CD4-positive, alpha-beta T cell treated with Interleukin-17A for 1 hour (primary cell): ENCODE data around the gene KCNK13.
"Not testable (repeated sequence)": the region's sequence is repeated elsewhere in the genome, so short reads cannot be mapped to it uniquely, and the experiment has no call there.

Source experiments
- DNase-seq: peaks from one replicate; pipeline ENCODE4 v3.0.0-alpha.2; 2020

The KCNK13 gene

DNA sequence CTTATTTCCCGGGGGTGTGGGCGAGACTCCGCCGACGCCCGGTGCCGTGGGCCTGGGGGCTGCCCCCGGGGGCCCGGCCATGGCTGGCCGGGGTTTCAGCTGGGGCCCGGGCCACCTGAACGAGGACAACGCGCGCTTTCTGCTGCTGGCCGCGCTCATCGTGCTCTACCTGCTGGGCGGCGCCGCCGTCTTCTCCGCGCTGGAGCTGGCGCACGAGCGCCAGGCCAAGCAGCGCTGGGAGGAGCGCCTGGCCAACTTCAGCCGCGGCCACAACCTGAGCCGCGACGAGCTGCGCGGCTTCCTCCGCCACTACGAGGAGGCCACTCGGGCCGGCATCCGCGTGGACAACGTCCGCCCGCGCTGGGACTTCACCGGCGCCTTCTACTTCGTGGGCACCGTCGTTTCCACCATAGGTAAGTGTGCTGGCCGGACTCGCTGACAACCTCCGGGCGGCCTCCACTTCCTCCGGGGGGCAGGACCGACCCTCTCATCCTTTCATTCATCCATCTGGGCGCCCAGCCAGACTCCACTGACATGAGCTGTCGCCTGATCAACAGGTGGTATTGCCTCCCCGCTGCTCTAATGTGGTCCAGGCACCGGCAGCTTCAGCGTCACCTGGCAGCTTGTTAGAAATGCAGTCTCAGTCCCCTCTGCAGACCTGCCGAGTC is 467 bp downstream of the KCNK13 start:
- DNase-seq: no peak

DNA sequence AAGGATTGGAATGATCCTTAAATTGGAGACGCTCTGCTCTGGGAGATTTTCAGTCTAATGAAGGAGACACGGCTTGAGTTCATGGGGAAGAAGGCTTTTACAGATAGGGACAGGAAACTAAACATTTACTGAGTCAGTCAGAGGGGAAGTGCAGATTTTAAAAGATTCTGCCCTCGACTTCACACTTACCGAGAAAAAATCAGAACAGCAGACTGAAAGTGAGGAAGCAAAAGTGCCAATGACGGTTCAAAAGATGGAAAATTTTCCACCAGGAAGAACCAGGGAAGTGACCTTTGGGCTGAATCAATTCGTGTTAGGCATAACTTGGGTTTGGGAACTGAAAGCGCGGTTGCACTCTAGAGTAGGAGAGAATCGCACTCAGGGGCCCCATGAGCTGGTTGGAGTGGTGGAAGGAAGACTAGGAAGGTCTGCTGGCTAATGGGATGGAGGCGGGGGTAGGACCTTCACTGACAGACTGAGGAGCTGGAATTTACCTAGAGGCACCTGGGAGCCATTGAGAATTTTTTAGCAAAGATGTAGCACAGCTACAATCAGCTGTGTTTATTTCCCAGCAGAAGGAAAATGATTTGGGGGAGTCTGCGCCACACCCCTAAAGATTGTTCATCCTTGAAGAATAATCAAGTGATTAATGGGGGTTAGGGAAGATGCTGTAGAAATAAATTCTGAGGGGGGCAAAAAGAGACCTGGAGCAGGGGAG is 1.2 kb downstream of the KCNK13 start:
- DNase-seq: no peak

DNA sequence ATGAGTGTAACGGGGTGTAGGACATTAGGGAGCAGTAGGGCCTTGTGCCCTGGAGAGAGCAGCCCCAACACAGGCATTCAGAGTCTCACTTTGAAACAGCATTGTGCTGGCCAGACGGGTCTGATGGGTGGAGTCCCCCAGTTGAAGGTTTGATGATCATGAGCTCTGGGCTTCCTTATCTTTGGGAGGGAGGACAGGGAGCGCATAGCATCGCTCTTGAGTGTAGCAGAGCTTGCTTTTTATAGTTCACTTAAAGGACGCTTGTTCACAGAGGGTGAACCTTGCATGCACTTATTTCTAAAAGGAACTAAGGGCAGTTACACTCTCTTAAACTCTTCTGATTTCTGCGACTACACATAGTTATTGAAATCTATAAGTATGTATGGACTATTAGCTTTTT is 10.6 kb downstream of the KCNK13 start:
- DNase-seq: no peak

GRCh38 chr14:90079576-90079975 is 17.8 kb downstream of the KCNK13 start:
- no peak for DNase-seq

GRCh38 chr14:90087433-90087832 is 25.6 kb downstream of the KCNK13 start:
- DNase-seq: peak; percentile 33

DNA sequence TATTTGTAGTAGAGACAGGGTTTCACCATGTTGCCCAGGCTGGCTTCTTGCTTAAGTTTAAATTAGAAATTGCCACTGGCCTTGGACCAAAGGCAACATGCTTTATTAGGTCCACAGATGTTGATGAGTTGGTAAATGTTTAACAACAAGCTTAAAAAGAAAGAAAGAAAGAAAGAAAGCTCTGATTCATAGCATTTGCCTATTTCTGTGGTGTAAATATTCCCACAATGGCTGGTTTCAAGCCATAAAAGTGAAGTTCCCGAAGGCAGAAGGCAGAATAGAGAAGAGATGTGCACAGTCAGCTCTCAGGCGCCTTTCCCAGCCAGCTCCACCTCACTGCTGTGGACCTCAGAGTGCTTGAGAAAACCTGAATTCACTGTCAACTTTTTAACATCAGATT is 26.4 kb downstream of the KCNK13 start:
- DNase-seq: no peak

GRCh38 chr14:90089486-90089885 is 27.7 kb downstream of the KCNK13 start:
- not testable (repeated sequence) for DNase-seq

DNA sequence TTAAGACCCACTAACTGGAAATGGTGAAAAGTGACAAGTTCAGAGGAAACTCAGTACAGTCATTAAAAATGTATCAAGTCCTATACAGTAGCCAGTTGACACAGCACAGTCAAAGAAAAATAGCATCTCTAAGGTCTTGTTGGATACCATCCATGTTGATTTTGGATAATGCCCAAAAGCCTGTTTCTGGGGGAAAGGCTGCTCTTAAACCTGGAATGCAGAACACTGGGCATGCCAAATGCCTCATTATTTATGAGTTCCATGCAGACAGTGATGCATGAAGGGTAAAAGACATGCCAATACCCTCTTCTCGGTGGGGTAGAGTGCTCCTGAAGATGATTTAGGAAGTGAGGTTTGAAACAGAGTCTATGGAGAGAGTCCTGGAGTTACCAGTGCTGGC is 29.6 kb downstream of the KCNK13 start:
- DNase-seq: no peak

DNA sequence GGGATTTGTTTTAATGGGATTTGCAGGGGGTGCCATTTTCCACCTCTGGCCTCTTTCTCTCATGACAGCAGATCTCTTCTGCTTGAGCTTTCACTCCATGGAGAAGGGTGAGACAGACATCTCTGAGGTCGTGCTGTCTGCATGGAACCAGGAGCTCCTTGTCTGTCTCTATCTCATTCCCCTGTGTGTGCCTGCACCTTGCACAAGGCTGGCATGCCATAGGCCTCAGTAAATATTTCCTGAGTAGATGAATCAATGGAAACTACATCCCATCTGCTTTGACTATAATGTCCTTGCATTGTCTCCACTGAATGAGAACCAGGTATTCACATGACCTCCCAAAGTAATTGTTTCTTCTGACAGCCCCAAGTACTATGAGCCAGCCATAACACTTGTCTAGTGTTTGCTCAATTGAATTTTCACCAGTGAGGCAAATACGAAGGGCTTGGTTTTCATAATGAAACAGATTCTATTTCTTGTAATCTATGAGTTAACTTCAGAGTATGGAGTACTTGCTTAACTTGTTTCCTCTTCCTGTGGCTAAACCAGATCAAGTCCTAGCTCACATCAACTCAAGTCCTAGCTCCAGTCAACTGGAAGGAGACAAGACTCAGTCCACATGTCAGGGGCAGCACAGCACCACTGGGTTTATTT is 32.3 kb downstream of the KCNK13 start:
- DNase-seq: no peak

DNA sequence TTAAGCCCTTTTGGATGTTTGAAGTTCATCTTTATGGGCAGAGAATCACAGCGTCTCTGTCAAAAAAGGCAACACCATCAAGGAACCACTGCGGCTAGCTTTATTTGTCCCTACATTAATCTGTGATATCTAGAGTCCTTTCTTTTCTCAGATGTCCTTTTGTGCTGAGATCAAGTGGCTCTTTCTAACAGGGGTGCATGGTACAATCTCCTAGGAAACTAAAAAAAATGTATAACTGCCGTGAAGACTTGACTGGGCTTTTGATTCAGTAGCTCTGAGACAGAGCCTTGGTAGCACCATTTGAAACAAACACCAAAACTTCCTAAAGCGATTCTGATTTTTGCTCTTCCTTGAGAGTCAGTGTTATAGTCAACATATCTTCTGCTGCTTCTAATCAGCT is 33.3 kb downstream of the KCNK13 start:
- no peak for DNase-seq

GRCh38 chr14:90096566-90096965 is 34.8 kb downstream of the KCNK13 start:
- DNase-seq: no peak

- no peak for DNase-seq
These were observed 42.0 kb downstream of the KCNK13 start for GRCh38 chr14:90103808-90104207.

GRCh38 chr14:90105756-90106155 is 44.0 kb downstream of the KCNK13 start:
- DNase-seq: no peak

DNA sequence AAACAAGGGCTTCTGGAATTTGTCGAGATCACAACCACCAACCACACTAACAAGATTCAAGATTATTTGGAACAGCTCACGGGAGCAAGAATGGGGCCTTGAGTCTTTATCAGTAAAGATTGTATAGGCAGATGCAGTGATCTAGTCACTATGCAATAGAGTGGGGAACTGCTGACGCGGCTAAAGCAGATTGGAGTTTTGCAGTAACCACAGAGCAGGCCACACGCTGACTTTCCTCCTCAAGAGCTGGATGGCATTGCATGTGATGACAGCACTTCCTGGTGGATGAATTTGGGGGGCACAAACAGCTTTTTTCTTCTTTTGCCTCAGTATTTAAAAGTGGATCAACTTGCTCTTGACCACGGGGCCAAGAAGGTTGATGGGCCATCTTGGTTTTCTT is 46.0 kb downstream of the KCNK13 start:
- DNase-seq: no peak

DNA sequence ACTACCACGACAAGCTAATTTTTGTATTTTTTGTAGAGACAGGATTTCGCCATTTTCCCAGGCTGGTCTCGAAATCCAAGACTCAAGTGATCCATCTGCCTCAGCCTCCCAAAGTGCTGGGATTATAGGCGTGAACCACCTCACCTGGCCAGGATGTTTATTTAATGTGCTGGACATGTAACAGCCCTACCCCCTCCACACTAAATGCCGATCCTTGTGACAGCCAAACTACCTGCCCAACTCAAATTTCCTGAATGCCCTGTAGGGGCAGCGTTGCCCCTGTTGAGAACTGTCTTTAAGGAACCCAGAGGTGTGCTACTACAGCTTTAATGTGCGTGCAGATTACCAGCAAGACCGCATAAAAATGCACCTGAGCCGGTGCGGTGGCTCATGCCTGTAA is 48.1 kb downstream of the KCNK13 start:
- DNase-seq: no peak

- DNase-seq: no peak
These were observed 50.2 kb downstream of the KCNK13 start for GRCh38 chr14:90111895-90112534.

GRCh38 chr14:90114554-90114953 is 52.8 kb downstream of the KCNK13 start:
- no peak for DNase-seq

DNA sequence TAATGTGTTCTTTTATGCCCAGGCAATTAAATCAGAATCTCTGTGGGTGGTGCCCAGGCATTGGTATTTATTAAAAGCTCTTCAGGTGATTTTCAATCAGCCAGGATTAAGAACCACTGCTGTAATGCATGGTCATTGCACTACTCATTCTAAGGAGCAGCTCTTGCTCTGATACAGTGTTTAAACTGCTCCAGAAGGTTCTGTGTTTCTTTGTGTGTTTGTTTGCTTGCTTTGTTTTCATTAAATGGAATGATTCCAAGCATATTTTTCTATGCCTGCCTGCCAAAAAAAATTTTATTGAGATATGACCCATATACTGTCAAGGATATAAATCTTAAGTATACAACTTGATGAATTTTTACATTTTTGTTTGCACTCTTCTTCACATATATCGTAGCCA is 54.0 kb downstream of the KCNK13 start:
- no peak for DNase-seq

DNA sequence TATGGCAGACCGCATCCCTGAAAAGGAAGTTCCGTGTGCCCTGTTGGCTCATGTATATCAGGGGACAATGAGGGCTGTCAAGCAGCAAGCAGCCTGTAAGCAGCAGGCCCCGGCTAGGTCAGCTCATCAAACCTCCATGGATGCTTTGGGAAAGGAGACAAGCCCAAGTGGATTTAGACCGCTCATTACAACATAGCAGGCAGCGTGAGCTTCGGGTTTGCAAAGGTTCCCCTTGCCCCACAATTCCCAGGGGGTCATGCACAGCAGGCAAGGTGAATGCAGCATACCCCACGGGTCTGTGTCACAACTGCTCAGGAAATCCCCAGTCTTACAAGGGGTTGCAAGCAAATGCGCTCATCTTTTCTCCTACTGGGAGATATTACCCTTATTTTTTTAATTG is 54.6 kb downstream of the KCNK13 start:
- DNase-seq: no peak

DNA sequence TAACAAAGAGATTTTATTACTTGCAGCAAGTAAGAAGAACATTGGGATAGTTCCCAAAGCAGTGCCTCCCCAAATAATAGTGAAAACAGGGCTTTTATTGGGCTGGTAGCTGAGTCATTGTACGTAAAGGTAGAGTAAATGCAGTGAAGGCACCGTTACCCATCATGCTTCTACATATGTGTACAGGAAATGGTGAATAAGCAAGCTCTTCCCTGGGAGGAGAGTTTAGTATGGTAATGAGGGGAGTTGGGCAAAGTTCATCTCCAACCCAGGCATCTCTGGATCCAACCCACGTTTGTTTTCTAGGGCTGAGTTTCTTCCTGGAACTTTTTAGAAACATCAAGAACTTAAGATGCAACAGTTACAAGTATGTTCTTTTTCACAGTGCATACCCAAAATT is 56.2 kb downstream of the KCNK13 start:
- DNase-seq: no peak

GRCh38 chr14:90126260-90126659 is 64.5 kb downstream of the KCNK13 start:
- DNase-seq: no peak

GRCh38 chr14:90132821-90133570 is 71.2 kb downstream of the KCNK13 start:
- no peak for DNase-seq

GRCh38 chr14:90136904-90137303 is 75.1 kb downstream of the KCNK13 start:
- no peak for DNase-seq
